ENCODE results near the gene RALB.

RALB gene

GRCh38 chr2:120343433-120344105 lies 90.9 kb downstream of the RALB start:
- TF ChIP-seq TCF12 (IDR thresholded peaks at IDR 0.05; ENCODE audit: low read depth) = no peak
- TF ChIP-seq NFIC (IDR thresholded peaks at IDR 0.05) = no peak
- no peak for TF ChIP-seq USF1 (IDR thresholded peaks at IDR 0.05)
- TF ChIP-seq TAF1 (IDR thresholded peaks at IDR 0.05; ENCODE audit: low read depth) = no peak
- no peak for TF ChIP-seq RAD21 (IDR thresholded peaks at IDR 0.05; ENCODE audit: low read depth)
- no peak for TF ChIP-seq MAX (IDR thresholded peaks at IDR 0.05)
- TF ChIP-seq EP300 (IDR thresholded peaks at IDR 0.05; ENCODE audit: borderline replicate concordance) = no peak
- no peak for TF ChIP-seq YY1 (IDR thresholded peaks at IDR 0.05; ENCODE audit: low read depth)
- TF ChIP-seq CEBPB (IDR thresholded peaks at IDR 0.05) = no peak
- no peak for TF ChIP-seq CREB1 (IDR thresholded peaks at IDR 0.05; ENCODE audit: low read depth)
- TF ChIP-seq FOXM1 (IDR thresholded peaks at IDR 0.05; ENCODE audit: borderline replicate concordance, low read depth) = no peak
- no peak for TF ChIP-seq EGR1 (IDR thresholded peaks at IDR 0.05)
- no peak for TF ChIP-seq ZBTB7A (IDR thresholded peaks at IDR 0.05; ENCODE audit: low read depth)
- TF ChIP-seq TEAD4 (IDR thresholded peaks at IDR 0.05) = no peak
- TF ChIP-seq REST (IDR thresholded peaks at IDR 0.05; ENCODE audit: low read depth) = no peak
